Mononuclear cell (primary cell): ENCODE data around the gene DIPK2A. TPM values are rescaled to one million over a fixed set of nuclear protein-coding genes. Genes with fewer than 3 reads are reported as not detected.

Experiments used
- H3K27me3 ChIP-seq: 2 replicates; pipeline ENCODE4 v1.6.0; 2011; ENCODE audit warnings: low read length, control low read depth; ENCODE audit not compliant: insufficient read depth
- H3K4me1 ChIP-seq: 2 replicates; pipeline ENCODE4 v1.5.1; 2011; ENCODE audit warnings: mild to moderate bottlenecking, low read length, control low read depth; ENCODE audit not compliant: insufficient read depth
- H3K4me3 ChIP-seq: 2 replicates; pipeline ENCODE4 v1.5.1; 2011; ENCODE audit warnings: mild to moderate bottlenecking, low read length, moderate library complexity
- H3K9me3 ChIP-seq: 2 replicates; pipeline ENCODE4 v1.5.1; 2011; ENCODE audit warnings: low read depth, mild to moderate bottlenecking, control low read depth, low read length
- total RNA-seq: library from RNA; depleted of rRNA; stranded (reverse); fragments of >200 nt; gene quantifications from one replicate; pipeline ENCODE4 v1.2.3, GENCODE V29; 2012

DIPK2A gene
- total RNA-seq, 1 donor: 52.9 TPM

- Histone ChIP-seq H3K27me3 (peaks cover 3% of the 10 kb centered on the region), H3K9me3 (no peaks in the 10 kb centered on the region), H3K4me3 (no peak overlapping the region), H3K4me1 (no peaks in the 10 kb centered on the region)
Observed at GRCh38 chr3:143963946-143964345, 7.7 kb upstream of the DIPK2A start.

- H3K27me3 ChIP-seq: no peaks in the 10 kb centered on the region
- H3K9me3 ChIP-seq: no peaks in the 10 kb centered on the region
- peaks cover 15% of the 10 kb centered on the region for H3K4me1 ChIP-seq
- H3K4me3 ChIP-seq: peak overlapping the region; percentile 82
Observed at GRCh38 chr3:143970773-143971358, 757 bp upstream of the DIPK2A start.

GRCh38 chr3:143972155-143972504, 507 bp downstream of the DIPK2A start:
- H3K27me3 ChIP-seq: no peaks in the 10 kb centered on the region
- H3K4me3 ChIP-seq: peak overlapping the region; percentile 82
- H3K9me3 ChIP-seq: no peaks in the 10 kb centered on the region
- H3K4me1 ChIP-seq: peaks cover 19% of the 10 kb centered on the region

- peak overlapping the region; percentile 82 for H3K4me3 ChIP-seq
- H3K9me3 ChIP-seq: no peaks in the 10 kb centered on the region
- no peaks in the 10 kb centered on the region for H3K27me3 ChIP-seq
- peaks cover 22% of the 10 kb centered on the region for H3K4me1 ChIP-seq
Observed at GRCh38 chr3:143972505-143973258, 1.1 kb downstream of the DIPK2A start.

GRCh38 chr3:143973259-143974021, 1.8 kb downstream of the DIPK2A start:
- Histone ChIP-seq H3K4me3 (peak overlapping the region; percentile 82), H3K4me1 (peaks cover 27% of the 10 kb centered on the region), H3K9me3 (no peaks in the 10 kb centered on the region), H3K27me3 (no peaks in the 10 kb centered on the region)

- Histone ChIP-seq H3K27me3 (no peaks in the 10 kb centered on the region), H3K4me3 (peak overlapping the region; percentile 82), H3K9me3 (no peaks in the 10 kb centered on the region), H3K4me1 (peaks cover 27% of the 10 kb centered on the region)
Observed at GRCh38 chr3:143974271-143975238, 2.9 kb downstream of the DIPK2A start.

- Histone ChIP-seq H3K4me3 (no peak overlapping the region), H3K4me1 (peaks cover 25% of the 10 kb centered on the region), H3K27me3 (no peaks in the 10 kb centered on the region), H3K9me3 (no peaks in the 10 kb centered on the region)
Observed at GRCh38 chr3:143975554-143976152, 4.0 kb downstream of the DIPK2A start.

- Histone ChIP-seq H3K27me3 (no peaks in the 10 kb centered on the region), H3K9me3 (no peaks in the 10 kb centered on the region), H3K4me3 (no peak overlapping the region), H3K4me1 (peaks cover 26% of the 10 kb centered on the region)
Observed at GRCh38 chr3:143977341-143978262, 6.0 kb downstream of the DIPK2A start.

GRCh38 chr3:143978263-143978631, 6.6 kb downstream of the DIPK2A start:
- H3K27me3 ChIP-seq: no peaks in the 10 kb centered on the region
- peaks cover 26% of the 10 kb centered on the region for H3K4me1 ChIP-seq
- no peak overlapping the region for H3K4me3 ChIP-seq
- H3K9me3 ChIP-seq: no peaks in the 10 kb centered on the region

- Histone ChIP-seq H3K4me1 (peaks cover 20% of the 10 kb centered on the region), H3K9me3 (no peaks in the 10 kb centered on the region), H3K4me3 (no peak overlapping the region), H3K27me3 (no peaks in the 10 kb centered on the region)
Observed at GRCh38 chr3:143979041-143979440, 7.4 kb downstream of the DIPK2A start.

GRCh38 chr3:143979813-143980212, 8.2 kb downstream of the DIPK2A start:
- Histone ChIP-seq H3K4me3 (no peak overlapping the region), H3K27me3 (no peaks in the 10 kb centered on the region), H3K9me3 (no peaks in the 10 kb centered on the region), H3K4me1 (peaks cover 15% of the 10 kb centered on the region)

- Histone ChIP-seq H3K4me1 (no peaks in the 10 kb centered on the region), H3K27me3 (no peaks in the 10 kb centered on the region), H3K4me3 (no peak overlapping the region), H3K9me3 (no peaks in the 10 kb centered on the region)
Observed at GRCh38 chr3:143988306-143988705, 16.7 kb downstream of the DIPK2A start.

- no peak overlapping the region for H3K4me3 ChIP-seq
- no peaks in the 10 kb centered on the region for H3K9me3 ChIP-seq
- no peaks in the 10 kb centered on the region for H3K4me1 ChIP-seq
- H3K27me3 ChIP-seq: no peaks in the 10 kb centered on the region
Observed at GRCh38 chr3:143989461-143989860, 17.8 kb downstream of the DIPK2A start.
